ENCODE results near the gene SHC3. TPM values are rescaled to one million over a fixed set of nuclear protein-coding genes. Genes with fewer than 3 reads are reported as not detected.

The SHC3 gene
- total and polyA plus RNA-seq, 2 donors (not counting 3 experiments of a cell fraction or from before 2014, with no cell fraction given): 1.0 to 2.0 TPM

- FAIRE-seq: no peak
- CTCF ChIA-PET: interaction anchor here (2.4 kb wide), 1 partner anchor 243 kb away, joined by 6 read pairs; no protein-coding TSS in a partner anchor
- intact Hi-C loops (cut with micrococcal nuclease): no loop called here
Measured at GRCh38 chr9:89036383-89036782, 142.2 kb downstream of the SHC3 start.

GRCh38 chr9:89032661-89033060, 146.0 kb downstream of the SHC3 start:
- TF ChIP-seq GATA2 (IDR thresholded peaks at IDR 0.05; ENCODE audit: insufficient read depth, insufficient read length, low read depth, low read length) (no peak), EZH2 (IDR thresholded peaks at IDR 0.05; ENCODE audit: borderline replicate concordance, low read depth, low read length, severe bottlenecking) (no peak), MAX (IDR thresholded peaks at IDR 0.05; ENCODE audit: insufficient read depth, insufficient read length) (no peak), JUN (IDR thresholded peaks at IDR 0.05; ENCODE audit: borderline replicate concordance, insufficient read depth, insufficient read length, low read depth) (no peak), CTCF (IDR thresholded peaks at IDR 0.05; ENCODE audit: extremely low read depth in 1 of 2, insufficient read depth in 1 of 2, low read depth in 1 of 2, low read length in 2 of 2) (no peak), POLR2AphosphoS5 (IDR thresholded peaks at IDR 0.05; ENCODE audit: insufficient read depth, low read depth, low read length) (no peak), MYC (IDR thresholded peaks at IDR 0.05; ENCODE audit: low read depth, low read length) (no peak), FOS (IDR thresholded peaks at IDR 0.05; ENCODE audit: borderline replicate concordance, insufficient read depth, low read length) (no peak), POLR2A (IDR thresholded peaks at IDR 0.05; ENCODE audit: low read depth, low read length) (no peak)
- H2AFZ ChIP-seq (ENCODE audit: low read depth, low read length): no peak overlapping the region
- dilution Hi-C loops (cut with MboI; ENCODE audit: extremely low pct_ligation_motif_present, low sequenced_read_pairs) (no loop called here), intact Hi-C loops (cut with micrococcal nuclease) (no loop called here)
- no peak overlapping the region for H3K4me2 ChIP-seq (ENCODE audit: insufficient read depth, low read length)
- H3K27ac ChIP-seq (ENCODE audit: insufficient read depth, low read depth, low read length): no peak overlapping the region
- H3K9ac ChIP-seq (replicated peaks; ENCODE audit: extremely low read depth, insufficient read depth, low read length): no peak overlapping the region
- no peaks in the 10 kb centered on the region for H3K79me2 ChIP-seq (ENCODE audit: control insufficient read depth, insufficient read depth, low read length)
- DNase-seq (ENCODE audit: low read depth, low spot score): no peak
- POLR2A ChIA-PET: no interaction called here
- H3K36me3 ChIP-seq (ENCODE audit: control insufficient read depth in 2 of 2, extremely low read depth in 1 of 2, insufficient read depth in 2 of 2, low read length in 2 of 2): no peaks in the 10 kb centered on the region
- no peaks in the 10 kb centered on the region for H3K4me1 ChIP-seq (ENCODE audit: control insufficient read depth, extremely low read depth, insufficient read depth, low read length)
- no peak overlapping the region for H3K4me3 ChIP-seq (replicated peaks in 1 of 3; ENCODE audit: insufficient read depth in 1 of 3, low read depth in 1 of 3, low read length in 3 of 3)
- no peak for FAIRE-seq
- no peaks in the 10 kb centered on the region for H3K9me1 ChIP-seq (replicated peaks; ENCODE audit: control insufficient read depth, extremely low read depth, insufficient read depth, low read length)
- H3K9me3 ChIP-seq (replicated peaks; ENCODE audit: control insufficient read depth, insufficient read depth, low read length): no peaks in the 10 kb centered on the region
- H3K27me3 ChIP-seq (ENCODE audit: control insufficient read depth in 2 of 2, insufficient read depth in 2 of 2, low read length in 2 of 2): no peaks in the 10 kb centered on the region
- no peaks in the 10 kb centered on the region for H4K20me1 ChIP-seq (replicated peaks; ENCODE audit: control insufficient read depth, extremely low read depth, insufficient read depth, low read length)
- no TSS peak for BruUV-seq (replicated peaks)
- CTCF ChIA-PET: interaction anchor here (1.2 kb wide), 1 partner anchor 246 kb away, joined by 3 read pairs; no protein-coding TSS in a partner anchor

More at GRCh38 chr9:89036383-89036782, 142.2 kb downstream of the SHC3 start:
- dilution Hi-C loops (cut with MboI; ENCODE audit: extremely low pct_ligation_motif_present, low sequenced_read_pairs): no loop called here
- H3K9ac ChIP-seq (replicated peaks; ENCODE audit: extremely low read depth, insufficient read depth, low read length): no peak overlapping the region
- H2AFZ ChIP-seq (ENCODE audit: low read depth, low read length): no peak overlapping the region
- no TSS peak for BruUV-seq (replicated peaks)
- no peaks in the 10 kb centered on the region for H3K27me3 ChIP-seq (ENCODE audit: control insufficient read depth in 2 of 2, insufficient read depth in 2 of 2, low read length in 2 of 2)
- no peaks in the 10 kb centered on the region for H3K9me1 ChIP-seq (replicated peaks; ENCODE audit: control insufficient read depth, extremely low read depth, insufficient read depth, low read length)
- H3K79me2 ChIP-seq (ENCODE audit: control insufficient read depth, insufficient read depth, low read length): no peaks in the 10 kb centered on the region
- no peaks in the 10 kb centered on the region for H4K20me1 ChIP-seq (replicated peaks; ENCODE audit: control insufficient read depth, extremely low read depth, insufficient read depth, low read length)
- H3K9me3 ChIP-seq (replicated peaks; ENCODE audit: control insufficient read depth, insufficient read depth, low read length): no peaks in the 10 kb centered on the region
- H3K4me2 ChIP-seq (ENCODE audit: insufficient read depth, low read length): no peak overlapping the region
- H3K4me3 ChIP-seq (replicated peaks in 1 of 3; ENCODE audit: insufficient read depth in 1 of 3, low read depth in 1 of 3, low read length in 3 of 3): no peak overlapping the region
- no peak for DNase-seq (ENCODE audit: low read depth, low spot score)
- H3K27ac ChIP-seq (ENCODE audit: insufficient read depth, low read depth, low read length): no peak overlapping the region
- peaks cover 4% of the 10 kb centered on the region for H3K4me1 ChIP-seq (ENCODE audit: control insufficient read depth, extremely low read depth, insufficient read depth, low read length)
- POLR2A ChIA-PET: no interaction called here
- no peak for TF ChIP-seq MAX (IDR thresholded peaks at IDR 0.05; ENCODE audit: insufficient read depth, insufficient read length)
- TF ChIP-seq JUN (IDR thresholded peaks at IDR 0.05; ENCODE audit: borderline replicate concordance, insufficient read depth, insufficient read length, low read depth): no peak
- no peak for TF ChIP-seq EZH2 (IDR thresholded peaks at IDR 0.05; ENCODE audit: borderline replicate concordance, low read depth, low read length, severe bottlenecking)
- TF ChIP-seq FOS (IDR thresholded peaks at IDR 0.05; ENCODE audit: borderline replicate concordance, insufficient read depth, low read length): no peak
- TF ChIP-seq POLR2A (IDR thresholded peaks at IDR 0.05; ENCODE audit: low read depth, low read length): no peak
- TF ChIP-seq MYC (IDR thresholded peaks at IDR 0.05; ENCODE audit: low read depth, low read length): no peak
- H3K36me3 ChIP-seq (ENCODE audit: control insufficient read depth in 2 of 2, extremely low read depth in 1 of 2, insufficient read depth in 2 of 2, low read length in 2 of 2): no peaks in the 10 kb centered on the region
